ENCODE results near the gene COL8A2.

The COL8A2 gene

DNA sequence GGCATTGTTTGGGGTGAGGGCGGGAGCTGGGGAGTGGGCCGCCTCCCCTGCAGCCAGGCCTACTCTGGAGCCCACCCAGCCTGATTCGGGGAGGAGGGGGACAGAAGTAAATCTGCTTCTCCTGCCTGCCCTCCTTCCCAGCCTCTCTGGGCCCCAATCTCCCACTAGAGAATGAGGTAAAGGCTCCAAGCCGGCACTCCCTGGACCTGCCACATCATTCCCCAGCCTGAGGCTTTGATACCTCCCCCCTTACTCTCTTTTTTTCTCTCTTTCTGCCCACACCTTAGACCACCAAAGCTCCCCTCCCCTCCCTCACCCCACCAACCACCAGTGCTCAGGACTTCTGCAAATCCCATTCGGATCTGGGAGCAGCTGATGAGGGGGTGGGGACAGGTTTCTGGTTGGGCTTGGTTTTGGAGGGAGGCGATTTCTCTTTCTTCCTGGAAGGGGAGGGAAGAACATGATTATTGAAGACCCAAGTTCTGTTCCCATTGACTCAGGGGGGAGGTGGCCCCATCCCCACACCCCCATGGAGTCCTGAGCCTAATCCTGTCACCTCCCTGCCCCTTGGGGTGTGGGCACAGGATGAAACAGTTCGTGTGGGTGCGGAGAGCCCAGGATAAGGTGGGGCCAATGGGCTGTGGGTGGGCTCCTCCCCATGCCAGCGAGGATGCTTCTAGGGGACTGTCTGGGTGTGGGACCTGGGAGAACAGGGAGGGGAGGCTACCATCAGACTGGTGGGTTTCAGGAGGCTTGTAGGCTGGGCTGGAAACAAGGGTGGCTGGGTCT lies 32.3 kb upstream of the COL8A2 start:
- DNase-seq, result no peak

DNA sequence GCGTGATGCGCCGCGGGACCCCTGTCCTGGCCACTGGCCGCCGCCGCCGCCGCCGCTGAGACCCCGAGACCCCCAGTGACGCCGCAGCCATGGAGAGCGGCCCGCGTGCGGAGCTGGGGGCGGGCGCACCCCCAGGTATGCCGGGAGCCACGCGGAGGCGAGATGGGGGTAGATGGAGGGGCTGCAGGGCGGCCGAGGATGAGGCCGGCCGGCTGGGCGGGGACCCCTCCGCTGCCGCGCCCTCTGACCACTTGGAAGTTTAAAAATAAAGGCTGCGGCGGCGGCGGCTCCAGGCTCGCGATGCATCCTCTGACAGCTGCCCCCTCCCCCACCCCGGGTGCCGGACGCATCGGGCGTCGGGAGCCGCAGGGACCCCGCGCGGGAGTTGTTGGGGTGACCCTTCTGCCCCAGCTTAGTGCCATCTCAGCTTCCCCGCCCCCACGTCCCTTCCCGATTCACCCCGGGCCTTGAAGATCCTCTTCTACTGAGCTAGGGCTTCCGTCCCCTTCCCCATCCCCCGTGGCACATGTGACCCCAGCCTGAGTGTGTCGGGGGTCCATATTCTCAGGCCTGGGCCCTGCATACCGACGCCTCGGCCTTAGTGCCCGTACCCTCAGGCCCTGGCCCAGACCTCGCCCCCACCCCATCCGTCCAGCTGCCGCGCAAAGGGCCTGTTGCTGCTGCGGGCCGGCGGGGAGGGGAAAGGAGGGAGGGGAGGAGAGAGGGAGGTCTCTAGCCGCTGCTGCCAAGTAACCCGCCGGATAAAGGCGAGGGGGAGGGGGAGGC lies 31.5 kb upstream of the COL8A2 start:
- peak; percentile 27 to 45 for DNase-seq

DNA sequence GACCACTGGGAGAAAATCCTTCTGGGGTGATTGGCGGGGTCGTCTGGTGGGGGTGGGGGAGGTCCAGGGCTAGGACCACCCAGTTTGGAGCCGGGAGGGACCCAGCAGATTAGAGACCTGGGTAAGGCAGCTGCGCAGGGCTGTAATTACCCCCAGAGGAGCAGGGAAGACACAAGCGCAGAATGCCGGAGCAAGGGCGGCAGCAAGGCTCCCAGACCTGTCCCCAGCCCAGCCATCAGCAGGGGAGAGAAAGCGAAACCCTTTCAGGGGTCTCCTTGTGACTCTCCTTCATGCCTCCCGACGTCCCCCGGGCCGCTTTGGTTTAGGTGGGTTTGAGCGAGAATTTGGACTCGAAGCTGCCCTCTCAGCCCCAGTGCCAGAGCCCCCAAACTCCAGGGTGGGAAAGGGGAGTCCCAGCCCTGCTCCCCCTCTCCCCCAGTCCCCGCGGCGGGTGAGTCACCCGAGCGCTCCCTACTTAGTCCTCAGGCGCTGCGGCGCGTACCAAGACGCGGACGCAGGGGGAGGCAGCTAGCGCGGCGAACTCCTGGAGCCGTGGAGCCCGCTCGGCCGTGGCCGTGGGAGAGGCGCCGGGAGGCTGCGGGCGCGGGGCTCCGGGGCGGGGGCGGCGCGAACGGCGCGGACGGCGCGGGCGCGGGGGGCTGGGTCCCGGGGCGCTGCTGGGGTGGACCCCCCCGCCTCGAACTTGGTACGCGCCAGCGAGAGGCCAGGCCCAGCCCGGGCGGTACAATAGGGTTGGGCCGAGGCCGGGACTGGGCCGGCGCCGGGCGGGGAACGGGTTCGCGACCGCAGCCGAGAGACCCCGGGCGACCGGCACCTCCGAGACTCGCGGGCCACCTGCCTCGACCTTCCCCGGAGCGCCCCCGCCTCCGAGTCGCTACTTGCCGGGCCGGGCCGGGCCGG lies 30.6 kb upstream of the COL8A2 start, which contains the start of gene MAP7D1:
TSS of gene MAP7D1 (plus strand) at position 753 of the 921 bp plus-strand sequence. CDS start 258 bp downstream, outside the sequence.
- DNase-seq, result peak; percentile 48 to 75

DNA sequence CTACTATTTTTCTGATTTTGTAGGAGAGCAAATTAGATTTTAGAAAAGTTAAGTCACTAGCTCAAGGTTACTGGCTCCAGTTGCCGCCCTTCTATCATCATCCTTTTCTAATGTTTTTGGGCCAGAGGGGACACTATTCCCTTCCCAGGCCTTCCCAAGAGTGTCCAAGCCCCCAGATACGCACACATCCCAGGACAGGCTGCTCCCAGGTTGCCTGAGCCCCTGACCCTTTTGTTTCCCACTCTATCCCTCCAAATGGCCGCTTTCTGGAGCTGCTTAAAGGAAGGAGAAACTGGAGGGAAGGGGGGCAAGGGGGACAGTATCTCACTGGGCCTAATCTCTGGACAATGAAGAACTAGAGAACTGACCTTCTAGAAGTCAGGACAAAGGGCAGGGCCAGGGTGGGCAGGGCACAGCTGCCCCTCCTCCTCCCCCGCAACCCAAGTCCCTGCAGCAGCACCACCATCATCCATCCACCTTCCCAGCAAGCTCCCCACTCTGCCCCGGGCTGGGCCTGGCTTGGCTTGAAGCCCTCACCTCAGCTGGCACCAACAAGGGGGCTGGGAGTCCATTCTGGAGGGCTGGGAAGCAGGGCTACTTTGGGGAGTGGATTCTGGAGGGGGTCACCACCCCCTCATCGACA lies 29.9 kb upstream of the COL8A2 start:
- no peak for DNase-seq

DNA sequence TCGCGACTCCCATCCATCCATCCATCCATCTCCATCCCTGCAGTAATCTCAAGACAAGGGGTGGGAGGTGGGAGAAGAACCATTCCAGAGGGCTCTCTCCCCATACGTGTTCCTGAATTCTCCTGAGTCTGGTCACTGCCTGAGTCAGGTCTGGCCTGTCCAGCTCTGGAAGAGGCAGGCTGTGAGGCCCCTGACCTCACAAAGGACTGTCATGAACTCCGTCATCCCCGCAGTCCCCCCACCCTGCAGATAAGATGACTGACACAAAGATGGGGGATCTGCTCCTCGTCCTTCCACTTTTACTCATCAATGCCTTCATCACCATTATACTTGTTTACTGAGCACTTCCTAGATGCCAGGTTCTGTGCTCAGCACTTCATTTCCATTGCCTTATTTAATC lies 29.3 kb upstream of the COL8A2 start:
- DNase-seq, result no peak

DNA sequence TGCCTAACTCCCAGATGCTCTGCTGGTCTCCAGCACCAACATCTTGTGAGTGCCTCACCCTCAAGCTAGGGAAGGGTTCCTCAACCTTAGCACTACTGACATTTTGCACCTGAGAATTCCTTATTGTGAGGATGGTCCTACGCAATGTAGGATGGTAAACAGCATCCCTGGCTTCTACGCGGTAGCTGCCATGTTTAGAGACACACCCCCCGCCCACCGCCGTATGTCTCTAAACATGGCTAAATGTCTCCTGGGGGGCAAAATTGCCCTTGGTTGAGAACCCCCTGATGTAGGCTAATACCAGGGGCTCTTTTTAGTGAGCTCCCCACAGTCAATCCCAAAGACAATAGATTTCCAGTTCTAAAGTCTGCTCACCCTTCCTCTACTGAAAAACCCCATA lies 28.5 kb upstream of the COL8A2 start:
- DNase-seq, result no peak

DNA sequence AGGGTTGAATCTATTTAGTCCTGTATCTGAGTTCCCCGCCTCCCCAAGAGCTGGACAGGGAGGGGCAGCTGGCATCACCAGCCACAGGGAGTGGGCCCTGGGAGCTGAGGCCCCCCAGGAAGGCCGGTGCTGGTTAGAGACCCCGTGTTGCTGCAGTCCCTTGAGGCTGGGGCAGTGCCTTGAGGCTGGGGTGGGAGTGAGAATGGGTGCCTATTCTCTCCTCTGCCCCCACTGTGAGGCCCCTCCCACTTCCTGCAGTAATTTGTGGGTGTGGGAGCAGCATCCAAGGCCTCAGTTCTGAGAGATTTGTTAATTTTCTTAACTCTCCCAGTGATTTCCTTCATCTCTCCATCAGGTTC lies 26.8 kb upstream of the COL8A2 start:
- no peak for DNase-seq

DNA sequence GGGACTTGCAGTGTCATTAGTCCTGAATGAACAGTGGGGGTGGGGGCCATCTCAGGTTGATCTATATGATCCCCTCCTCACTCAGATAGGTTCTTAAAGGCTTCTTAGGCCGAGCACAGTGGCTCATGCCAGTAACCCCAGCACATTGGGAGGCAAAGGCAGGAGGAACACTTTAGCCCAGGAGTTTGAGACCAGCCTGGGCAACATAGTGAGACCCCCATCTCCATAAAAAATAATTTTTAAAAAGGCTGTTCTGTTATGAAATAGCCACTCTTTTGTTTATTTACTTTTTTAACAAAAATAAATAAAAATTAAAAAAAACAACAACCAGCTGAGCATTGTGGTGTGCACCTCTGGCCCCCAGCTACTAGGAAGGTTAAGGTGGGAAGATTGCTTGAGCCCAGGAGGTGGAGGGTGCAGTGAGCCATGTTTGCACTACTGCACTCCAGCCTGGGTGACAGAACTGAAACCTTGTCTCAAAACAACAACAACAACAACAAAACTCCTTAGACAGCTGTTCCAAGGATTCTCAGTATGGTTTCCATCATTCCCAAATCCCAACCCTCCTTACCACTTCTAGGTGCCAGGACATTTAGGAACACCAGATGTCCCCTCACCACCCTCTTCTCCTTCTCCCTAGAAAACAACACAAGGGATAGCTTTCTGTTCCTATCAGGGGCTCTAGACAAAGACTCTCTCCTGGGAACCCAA lies 26.3 kb upstream of the COL8A2 start:
- no peak for DNase-seq

DNA sequence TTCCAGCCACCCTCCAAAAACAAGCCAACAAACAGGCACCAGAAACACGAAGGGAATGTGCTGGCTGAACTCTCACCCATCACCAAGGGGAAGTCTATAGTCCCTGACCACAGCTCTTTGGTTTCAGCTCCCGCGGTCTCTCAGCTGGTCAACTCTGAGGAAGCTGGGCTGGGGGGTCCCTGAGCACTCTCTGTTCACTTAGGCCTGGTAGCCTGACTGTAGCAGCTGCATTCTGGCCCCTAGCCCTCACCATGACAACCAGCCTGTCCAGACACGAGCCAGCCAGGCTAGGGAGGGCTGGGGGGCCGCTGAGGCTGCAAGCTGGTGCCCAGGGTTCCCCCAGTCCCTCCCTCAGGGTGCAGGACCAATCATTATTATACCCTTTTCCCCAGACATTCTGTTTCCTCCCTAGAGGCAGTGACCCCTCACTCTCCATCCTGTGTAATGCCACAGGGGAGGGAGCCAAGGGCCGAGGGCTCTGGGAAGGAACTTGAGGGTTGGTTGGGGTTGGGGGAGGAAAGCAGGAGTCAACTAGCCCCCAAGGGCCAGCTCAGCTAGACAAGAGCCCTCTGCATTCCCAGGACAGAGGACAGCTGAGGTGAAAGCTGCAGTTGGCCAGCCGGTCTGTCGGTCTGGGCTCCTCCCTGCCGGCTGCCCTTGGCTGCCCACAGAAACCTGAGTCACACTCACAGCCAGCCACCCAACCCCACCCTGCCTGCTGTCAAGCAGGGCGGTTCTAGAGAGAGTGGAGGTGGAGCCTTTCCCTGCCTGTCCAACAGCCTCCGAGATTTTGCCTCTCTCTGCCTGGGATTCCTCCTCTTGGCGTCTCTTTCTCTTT lies 25.5 kb upstream of the COL8A2 start:
- DNase-seq, result peak; percentile 52 to 61

DNA sequence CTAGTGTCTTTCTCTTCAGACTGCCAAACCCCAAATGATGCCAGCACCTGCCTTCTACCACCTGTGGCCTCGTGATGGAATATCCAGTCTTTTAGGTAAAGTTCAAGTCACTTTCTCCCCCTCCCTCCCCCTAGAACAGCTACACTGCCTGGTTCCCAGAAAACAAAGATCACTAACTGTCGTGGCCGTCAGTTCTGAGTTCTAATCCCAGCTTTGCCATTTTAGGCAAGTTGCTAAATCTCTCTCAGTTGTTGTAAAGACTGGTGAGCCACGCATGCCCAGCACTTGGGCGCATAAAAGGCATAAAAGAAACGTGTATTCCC lies 24.9 kb upstream of the COL8A2 start:
- no peak for DNase-seq

DNA sequence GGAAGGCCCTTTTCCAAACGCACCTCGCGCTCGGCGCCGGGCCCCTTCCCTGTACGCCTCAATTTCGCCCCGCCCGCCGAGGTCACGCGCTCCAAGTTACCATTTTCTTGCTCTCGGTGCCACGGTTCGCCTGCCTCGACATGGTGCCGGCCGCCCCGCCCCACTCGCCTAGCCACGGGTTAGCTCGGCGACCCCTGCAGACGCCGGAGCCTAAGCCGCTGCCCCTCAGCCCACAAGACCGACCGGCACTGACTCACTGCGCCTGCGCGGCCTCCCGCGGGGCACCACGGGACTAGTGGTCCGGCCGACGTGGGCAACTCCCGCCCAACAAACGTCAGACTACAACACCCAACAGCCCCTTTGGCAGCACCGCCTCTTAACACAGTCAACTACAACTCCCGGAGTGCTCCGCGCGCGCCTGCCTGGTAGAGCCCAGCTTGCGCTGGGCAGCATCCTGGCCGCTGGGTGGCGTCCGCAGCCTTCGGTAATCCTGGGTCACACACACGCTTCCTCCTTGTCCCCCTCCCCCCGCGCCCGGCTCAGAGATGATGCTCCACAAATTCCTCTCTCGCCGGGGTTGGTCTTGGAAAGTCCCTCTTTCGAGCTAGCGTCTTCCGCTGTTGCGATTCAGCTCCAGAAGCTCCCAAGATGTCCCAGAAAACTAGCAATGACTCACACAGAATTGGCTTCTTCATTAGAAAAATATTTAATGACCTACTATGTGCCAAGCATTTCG lies 24.4 kb upstream of the COL8A2 start, which contains the start of gene TRAPPC3:
TSS of gene TRAPPC3 (minus strand) at position 250 of the 736 bp plus-strand sequence. CDS start at position 142, 108 bp downstream.
- DNase-seq, result peak; percentile 98 to 99

DNA sequence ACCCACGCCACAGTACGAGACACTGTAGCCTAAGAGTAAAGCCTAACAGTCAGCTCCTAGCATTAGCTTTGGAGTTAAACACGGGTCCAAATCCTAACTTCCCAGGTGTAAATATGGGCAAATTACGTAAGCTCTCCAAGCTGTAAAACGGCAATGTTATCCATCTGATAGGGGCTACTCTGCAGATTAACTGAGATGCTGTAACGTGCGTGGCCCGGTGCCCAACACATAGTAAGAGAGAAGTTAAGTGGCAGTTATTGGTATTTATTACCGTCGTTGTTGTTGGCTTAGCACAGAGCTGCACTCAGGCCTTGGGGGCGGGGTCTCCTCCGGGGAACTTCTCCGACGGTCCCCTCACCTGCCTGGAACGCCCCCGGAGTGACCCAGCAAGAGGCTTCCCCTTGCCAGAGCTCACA lies 23.8 kb upstream of the COL8A2 start:
- DNase-seq, result no peak

DNA sequence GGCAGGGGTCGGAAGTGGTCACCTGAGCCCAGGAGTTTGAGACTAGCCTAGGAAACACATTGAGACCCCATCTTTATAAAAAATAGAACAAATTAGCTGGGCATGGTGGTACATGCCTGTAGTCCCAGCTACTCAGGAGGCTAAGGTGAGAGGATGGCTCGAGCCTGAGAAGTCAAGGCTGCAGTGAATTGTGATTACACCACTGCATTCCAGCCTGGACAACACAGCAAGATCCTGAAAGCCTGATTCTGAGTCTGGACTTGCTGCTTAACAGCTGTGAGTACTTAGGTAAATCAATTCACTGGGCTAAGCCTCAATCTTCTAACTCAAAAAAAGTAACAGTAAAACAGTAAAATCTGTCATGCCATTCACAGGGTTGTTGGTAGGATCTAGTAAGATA lies 19.4 kb upstream of the COL8A2 start:
- DNase-seq, result no peak

DNA sequence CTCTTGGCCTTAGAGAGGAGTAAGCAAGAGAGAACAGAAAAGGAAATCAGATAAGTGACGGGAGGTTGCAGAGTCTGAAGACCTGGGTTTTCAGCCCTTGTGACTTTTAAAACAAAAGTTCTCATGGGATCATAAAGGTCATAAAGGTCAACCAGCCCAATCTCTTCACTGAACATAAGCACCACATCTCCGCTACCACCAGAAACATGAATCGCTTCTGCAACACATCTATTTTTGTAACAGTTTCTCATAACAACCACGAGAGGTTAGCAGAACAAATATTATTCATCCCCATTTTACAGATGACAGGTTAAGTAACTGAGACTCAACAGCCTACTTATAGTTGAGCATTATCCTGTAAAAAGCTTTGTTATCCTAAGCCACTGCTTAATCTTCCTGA lies 18.4 kb upstream of the COL8A2 start:
- no peak for DNase-seq

DNA sequence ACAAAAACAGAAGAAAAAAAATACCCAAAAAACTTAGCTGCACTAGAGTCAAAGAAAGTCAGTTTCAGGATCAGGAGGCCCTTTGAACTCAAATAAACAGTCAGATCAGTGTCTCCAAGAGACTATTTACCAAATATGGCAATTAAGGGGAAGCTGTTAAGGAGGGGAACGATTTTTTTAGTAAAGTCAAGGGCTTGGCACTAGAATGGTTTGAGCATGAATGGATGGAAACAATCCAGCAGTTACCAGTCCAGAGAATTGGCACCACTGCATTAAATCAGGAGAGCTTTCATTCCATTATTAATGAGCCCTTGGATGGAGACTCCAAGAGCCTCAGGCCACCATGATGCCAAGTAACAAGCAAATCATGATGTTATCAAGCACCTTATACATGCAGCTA lies 17.1 kb upstream of the COL8A2 start:
- DNase-seq, result no peak

DNA sequence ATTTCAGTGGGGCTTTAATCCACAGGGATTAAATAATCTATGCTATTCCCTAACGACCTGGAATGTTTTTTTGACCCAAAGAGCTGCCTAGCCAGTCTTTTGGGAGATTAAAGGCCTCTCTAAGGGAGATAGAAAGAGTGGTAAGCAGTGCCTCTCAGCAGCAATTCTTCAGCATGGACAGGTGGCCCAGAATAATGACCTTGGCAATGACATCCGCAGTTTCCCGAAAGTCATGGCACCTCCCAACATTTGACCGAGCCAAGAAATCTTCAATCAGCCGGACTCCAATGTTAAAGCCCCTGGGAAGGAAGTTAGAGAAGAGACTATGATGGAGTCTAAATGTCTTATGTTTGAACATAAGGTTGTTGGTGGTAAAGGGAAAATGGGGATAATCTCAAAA lies 14.5 kb upstream of the COL8A2 start:
- no peak for DNase-seq

DNA sequence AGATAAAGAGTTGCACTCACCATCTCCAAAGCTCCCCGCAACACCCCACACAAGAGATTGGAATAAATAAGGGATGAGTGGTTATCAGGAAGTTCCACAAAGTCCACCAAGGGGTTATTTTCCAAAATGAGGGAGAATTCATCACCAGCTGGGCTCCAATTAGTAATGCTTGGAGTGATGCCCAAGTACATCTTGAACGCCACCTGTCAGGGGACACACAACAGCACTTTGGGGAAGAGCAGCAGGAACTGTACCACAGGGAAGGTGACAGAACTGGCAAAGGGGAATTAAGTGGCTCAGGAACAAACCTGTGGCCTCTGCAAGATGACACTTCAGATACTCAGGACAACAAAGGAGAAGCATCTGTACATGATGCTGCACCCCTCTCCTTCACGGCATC lies 12.8 kb upstream of the COL8A2 start:
- DNase-seq, result no peak

DNA sequence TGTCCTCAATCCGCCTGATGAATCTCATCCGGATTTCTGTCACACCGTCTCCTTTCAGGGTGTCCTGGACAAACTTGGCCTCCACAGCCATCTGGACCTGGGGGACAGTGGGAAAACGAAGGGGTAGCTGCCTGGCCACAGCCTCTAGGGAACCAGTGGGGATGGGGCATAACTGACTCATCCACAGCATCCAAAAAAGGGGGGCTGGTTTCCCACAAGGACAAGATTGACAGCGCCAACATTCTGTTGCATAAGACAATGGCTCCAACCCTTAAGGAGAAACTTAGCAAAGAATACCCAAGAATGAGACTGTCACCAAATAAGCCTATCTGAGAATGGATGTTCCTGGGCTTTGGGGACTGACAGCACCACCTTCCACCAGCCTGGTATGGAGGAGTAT lies 12.2 kb upstream of the COL8A2 start:
- no peak for DNase-seq

DNA sequence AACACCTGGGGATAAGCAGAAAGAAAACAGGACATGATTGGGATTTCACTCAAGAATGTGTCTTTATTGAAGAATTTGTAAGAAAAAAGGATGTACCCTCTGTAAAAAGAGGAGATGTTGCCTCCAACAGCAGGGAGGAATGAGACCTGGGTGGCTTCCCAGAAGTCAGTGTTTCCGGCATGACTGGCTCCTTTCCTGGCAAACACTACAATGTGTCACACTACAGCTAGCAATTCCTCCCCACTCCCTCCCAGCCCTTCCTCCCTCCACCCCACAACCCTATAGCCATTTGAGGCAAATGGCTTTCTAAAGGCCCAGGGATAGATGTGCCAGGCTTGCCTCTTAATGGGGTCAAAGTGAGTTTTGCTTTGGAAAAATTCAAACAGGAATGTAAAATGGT lies 11.5 kb upstream of the COL8A2 start:
- DNase-seq, result no peak

DNA sequence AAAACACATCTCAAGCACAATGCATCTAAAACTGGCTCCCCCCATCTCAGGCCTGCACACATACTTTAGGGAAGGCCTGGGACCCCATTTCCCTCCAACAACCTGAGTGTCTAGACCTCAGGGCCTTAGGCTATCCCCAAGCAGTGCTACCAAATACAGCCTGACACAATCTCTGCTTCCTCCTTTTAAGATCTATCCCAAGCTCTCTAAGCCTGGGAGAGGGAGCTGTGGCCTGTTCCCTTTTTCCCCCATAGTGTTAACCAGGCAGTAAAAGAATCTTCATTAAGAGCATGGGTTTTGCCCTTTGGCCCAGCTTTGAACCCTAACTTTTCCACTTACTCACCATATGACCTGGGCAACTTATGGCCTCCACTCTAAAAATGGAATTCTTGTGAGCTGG lies 10.8 kb upstream of the COL8A2 start:
- DNase-seq, result no peak

DNA sequence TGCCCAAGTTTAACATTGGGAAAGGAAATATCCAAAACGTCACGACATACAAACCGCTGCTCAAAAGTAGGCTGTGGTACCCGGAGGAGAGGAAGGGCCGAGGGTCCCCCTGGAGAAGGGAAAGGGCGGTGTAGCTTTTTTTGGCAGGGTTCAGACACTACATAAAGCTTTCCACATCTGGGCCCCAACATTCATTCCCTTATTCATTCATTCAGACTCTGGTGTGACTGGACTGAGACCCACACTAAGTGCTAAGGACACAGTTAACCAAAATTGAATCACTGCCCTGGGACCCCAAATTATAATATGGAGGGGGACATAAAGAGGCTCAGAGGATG lies 10.3 kb upstream of the COL8A2 start:
- no peak for DNase-seq

Measured in NCI-H1930 (cell line).